ENCODE data around the gene CEP97. TPM values are rescaled to one million over a fixed set of nuclear protein-coding genes. Genes with fewer than 3 reads are reported as not detected.

CEP97 gene
- total and polyA plus RNA-seq, 8 donors = 0.31 to 19.6 (median 3.5) TPM

DNA sequence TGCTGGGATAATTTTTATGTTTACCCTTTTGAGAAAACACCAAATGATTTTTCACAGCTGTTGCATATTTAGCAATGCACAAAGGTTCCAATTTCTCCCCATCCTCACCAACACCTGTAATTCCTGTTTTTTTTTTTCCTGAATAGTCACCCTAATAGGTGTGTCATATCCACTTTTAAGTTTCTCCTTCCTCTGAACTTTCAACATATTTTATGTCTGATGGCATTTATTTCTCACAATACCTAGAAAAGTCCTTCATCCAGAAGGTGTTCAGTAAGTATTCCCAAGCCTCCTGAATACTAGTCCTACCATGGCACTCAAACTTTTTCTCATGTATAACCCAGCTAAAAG, 39.4 kb upstream of the CEP97 start:
- TF ChIP-seq EP300 (IDR thresholded peaks at IDR 0.05) (no peak), POLR2A (IDR thresholded peaks at IDR 0.05) (no peak), POLR2AphosphoS5 (IDR thresholded peaks at IDR 0.05) (no peak)
- TF ChIP-seq, protein P1, sequence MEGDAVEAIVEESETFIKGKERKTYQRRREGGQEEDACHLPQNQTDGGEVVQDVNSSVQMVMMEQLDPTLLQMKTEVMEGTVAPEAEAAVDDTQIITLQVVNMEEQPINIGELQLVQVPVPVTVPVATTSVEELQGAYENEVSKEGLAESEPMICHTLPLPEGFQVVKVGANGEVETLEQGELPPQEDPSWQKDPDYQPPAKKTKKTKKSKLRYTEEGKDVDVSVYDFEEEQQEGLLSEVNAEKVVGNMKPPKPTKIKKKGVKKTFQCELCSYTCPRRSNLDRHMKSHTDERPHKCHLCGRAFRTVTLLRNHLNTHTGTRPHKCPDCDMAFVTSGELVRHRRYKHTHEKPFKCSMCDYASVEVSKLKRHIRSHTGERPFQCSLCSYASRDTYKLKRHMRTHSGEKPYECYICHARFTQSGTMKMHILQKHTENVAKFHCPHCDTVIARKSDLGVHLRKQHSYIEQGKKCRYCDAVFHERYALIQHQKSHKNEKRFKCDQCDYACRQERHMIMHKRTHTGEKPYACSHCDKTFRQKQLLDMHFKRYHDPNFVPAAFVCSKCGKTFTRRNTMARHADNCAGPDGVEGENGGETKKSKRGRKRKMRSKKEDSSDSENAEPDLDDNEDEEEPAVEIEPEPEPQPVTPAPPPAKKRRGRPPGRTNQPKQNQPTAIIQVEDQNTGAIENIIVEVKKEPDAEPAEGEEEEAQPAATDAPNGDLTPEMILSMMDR (IDR thresholded peaks at IDR 0.05) = no peak
- H3K27me3 ChIP-seq = no peaks in the 10 kb centered on the region
- H3K4me1 ChIP-seq = peaks cover 21 to 66% (median 41%) of the 10 kb centered on the region in 4 donors
- intact Hi-C loops (cut with DNase I; ENCODE audit: low total_unique reads) = no loop called here
- no peak for DNase-seq
- H3K36me3 ChIP-seq = peaks cover 42 to 53% (median 48%) of the 10 kb centered on the region in 4 donors
- peak overlapping the region; percentile 57 to 85 (median 66) for H3K4me3 ChIP-seq
- no peaks in the 10 kb centered on the region for H3K9me3 ChIP-seq
- H3K27ac ChIP-seq = peak overlapping the region in 4 of 5 donors; percentile 91 to 95 (median 94)

DNA sequence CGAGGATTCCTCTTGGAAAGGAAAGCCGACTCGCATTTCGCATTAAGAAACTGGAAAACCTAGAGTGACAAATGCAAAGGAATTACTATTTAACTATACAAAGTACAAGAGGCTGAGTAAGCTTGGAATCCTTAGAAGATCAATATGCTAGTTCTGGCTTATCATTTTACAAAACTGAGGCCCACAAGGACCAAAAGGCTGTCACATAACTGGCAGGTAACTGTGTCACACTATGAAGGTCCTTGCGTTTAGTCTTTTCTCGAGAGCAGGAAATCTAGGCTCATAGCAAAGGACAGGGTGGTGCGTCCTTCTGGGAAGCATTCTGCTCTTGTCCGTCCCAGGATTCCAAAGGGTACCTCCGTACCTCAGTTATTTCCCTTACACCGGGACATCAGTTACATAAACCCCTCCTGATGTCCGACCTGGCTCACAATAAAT, 38.5 kb upstream of the CEP97 start:
- H3K27ac ChIP-seq = peak overlapping the region; percentile 89 to 95 (median 94)
- TF ChIP-seq, protein P1 (IDR thresholded peaks at IDR 0.05) = no peak
- no peak for TF ChIP-seq POLR2AphosphoS5 (IDR thresholded peaks at IDR 0.05)
- TF ChIP-seq EP300 (IDR thresholded peaks at IDR 0.05) = no peak
- no peak for TF ChIP-seq POLR2A (IDR thresholded peaks at IDR 0.05)
- 2 to 3% (median 2%) methylated on average over 11 of the region's 11 CpGs for WGBS, 5 donors
- peaks cover 21 to 64% (median 41%) of the 10 kb centered on the region in 4 donors for H3K4me1 ChIP-seq
- no peaks in the 10 kb centered on the region for H3K27me3 ChIP-seq
- intact Hi-C loops (cut with DNase I; ENCODE audit: low total_unique reads) = no loop called here
- DNase-seq = no peak
- no peaks in the 10 kb centered on the region for H3K9me3 ChIP-seq
- peak overlapping the region; percentile 57 to 85 (median 66) for H3K4me3 ChIP-seq
- H3K36me3 ChIP-seq = peaks cover 33 to 45% (median 39%) of the 10 kb centered on the region in 4 donors

DNA sequence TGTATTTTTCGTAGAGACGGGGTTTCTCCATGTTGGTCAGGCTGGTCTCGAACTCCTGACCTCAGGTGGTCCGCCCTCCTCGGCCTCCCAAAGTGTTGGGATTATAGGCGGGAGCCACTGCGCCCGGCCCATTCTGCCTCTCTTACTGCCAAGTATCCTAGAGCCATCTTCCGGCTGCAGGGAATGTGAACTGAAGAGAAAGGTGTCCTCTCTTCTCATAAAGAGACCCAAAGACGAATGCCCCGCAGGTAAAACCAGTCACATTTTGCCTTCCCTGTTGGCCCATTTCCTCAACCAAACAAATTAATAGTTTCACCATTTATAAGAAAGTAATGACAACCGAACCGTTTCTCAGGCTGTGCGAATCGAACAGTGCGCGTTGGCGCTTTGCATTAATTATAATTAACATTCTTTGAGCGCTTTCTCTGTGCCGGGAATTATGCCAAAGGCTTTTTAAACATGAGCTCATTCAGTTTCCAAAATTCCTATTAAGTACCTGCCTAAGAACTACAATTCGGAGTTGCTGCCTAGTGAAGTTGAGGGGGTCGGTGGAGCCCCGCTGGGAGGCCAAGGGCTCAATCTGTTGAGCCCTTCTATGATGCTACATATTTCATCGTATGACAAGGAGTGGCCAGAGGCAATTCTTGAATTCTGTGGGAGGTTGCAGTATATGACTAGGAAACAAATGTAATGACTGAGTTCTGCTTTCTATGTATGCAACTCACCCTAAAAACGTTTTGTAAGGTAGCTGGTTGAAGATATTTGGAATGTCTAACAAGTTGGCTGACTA, 37.1 kb upstream of the CEP97 start:
- Histone ChIP-seq H3K27me3 (no peaks in the 10 kb centered on the region), H3K4me3 (peak overlapping the region; percentile 57 to 85 (median 66)), H3K4me1 (peaks cover 21 to 50% (median 35%) of the 10 kb centered on the region in 4 donors), H3K27ac (peak overlapping the region; percentile 89 to 95 (median 94)), H3K9me3 (no peaks in the 10 kb centered on the region), H3K36me3 (peaks cover 19 to 30% (median 25%) of the 10 kb centered on the region in 4 donors)
- 42 to 50% (median 46%) methylated on average over 24 to 25 of the region's 25 CpGs for WGBS, 5 donors
- no peak for TF ChIP-seq POLR2AphosphoS5 (IDR thresholded peaks at IDR 0.05)
- no peak for TF ChIP-seq EP300 (IDR thresholded peaks at IDR 0.05)
- TF ChIP-seq, protein P1 (IDR thresholded peaks at IDR 0.05) = no peak
- no peak for TF ChIP-seq POLR2A (IDR thresholded peaks at IDR 0.05)
- DNase-seq = peak in 1 of 2 donors; percentile 48
- intact Hi-C loops (cut with DNase I; ENCODE audit: low total_unique reads) = no loop called here

DNA sequence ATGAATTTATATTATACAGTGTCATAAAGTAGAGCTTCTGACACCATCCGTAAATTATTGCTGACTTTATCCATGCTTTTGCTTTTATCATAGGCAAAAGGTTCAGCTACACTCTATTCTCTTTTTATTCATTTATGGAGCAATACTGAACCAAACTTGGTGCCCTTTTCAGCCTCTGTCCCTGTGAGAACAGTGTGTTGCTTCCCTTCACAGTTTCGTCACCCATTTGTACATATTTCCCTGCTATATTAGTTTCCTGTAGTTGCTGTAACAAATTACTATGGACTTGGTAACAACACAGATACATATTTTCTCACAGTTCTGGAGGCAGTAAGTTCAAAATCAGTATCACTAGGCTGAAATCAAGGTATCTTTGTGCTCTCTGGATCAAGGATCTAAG, 35.1 kb upstream of the CEP97 start:
- intact Hi-C loops (cut with DNase I; ENCODE audit: low total_unique reads) = no loop called here

More for the DNA sequence above, 35.1 kb upstream of the CEP97 start:
- no peak overlapping the region for H3K4me3 ChIP-seq
- peaks cover 10 to 30% (median 21%) of the 10 kb centered on the region in 4 donors for H3K4me1 ChIP-seq
- no peak overlapping the region for H3K27ac ChIP-seq
- no peak for DNase-seq
- H3K27me3 ChIP-seq = no peaks in the 10 kb centered on the region
- WGBS, 5 donors = 87 to 94% (median 89%) methylated on average over 2 of the region's 2 CpGs
- no peaks in the 10 kb centered on the region for H3K9me3 ChIP-seq
- peaks cover under 1 to 11% (median 7%) of the 10 kb centered on the region in 4 donors for H3K36me3 ChIP-seq
- TF ChIP-seq, protein P1 (IDR thresholded peaks at IDR 0.05) = no peak
- TF ChIP-seq POLR2A (IDR thresholded peaks at IDR 0.05) (no peak), POLR2AphosphoS5 (IDR thresholded peaks at IDR 0.05) (no peak), EP300 (IDR thresholded peaks at IDR 0.05) (no peak)
